HFF-Myc (cell line): Measurements from ENCODE around the gene FAM13A.

Experiments used
- DNase-seq: peaks from one replicate; pipeline ENCODE4 v3.0.0-alpha.2; 2011; ENCODE audit warnings: low read depth; ENCODE audit errors: extremely low read depth
- H3K4me3 ChIP-seq: replicated peaks from 2 replicates; pipeline ENCODE4 v1.5.1; 2011; ENCODE audit warnings: low read depth, mild to moderate bottlenecking, control low read depth, low read length
- CTCF ChIP-seq: IDR thresholded peaks from 2 replicates; pipeline ENCODE4 v1.5.1; 2012; ENCODE audit warnings: mild to moderate bottlenecking, low read depth, low read length, control low read depth; ENCODE audit errors: missing control alignments

FAM13A gene

DNA sequence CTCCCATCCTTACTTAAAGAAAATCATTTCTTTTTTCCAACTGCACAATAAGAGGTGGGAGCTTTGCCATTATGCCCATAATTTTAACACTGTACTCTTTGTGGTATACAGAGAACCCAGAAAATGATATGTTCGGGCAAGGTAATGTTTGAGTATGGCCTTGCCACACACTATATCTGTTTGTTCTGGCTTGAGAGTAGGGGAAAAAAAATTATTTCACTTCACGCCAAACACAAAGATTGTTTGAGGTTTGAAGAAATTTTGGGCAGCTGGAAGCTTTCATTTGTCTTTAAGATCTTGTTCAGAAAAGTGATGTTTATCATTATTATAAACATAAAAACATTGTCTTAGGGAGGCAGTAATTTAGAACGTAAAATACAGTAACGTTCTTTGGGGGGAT is 244.0 kb downstream of the FAM13A start:
- DNase-seq = no peak
- no peak for TF ChIP-seq CTCF
- no peak overlapping the region for H3K4me3 ChIP-seq

GRCh38 chr4:88812420-88812819 is 244.6 kb downstream of the FAM13A start:
- TF ChIP-seq CTCF = no peak
- no peak for DNase-seq
- no peak overlapping the region for H3K4me3 ChIP-seq

GRCh38 chr4:88811904-88812303 is 245.1 kb downstream of the FAM13A start:
- no peak for DNase-seq
- no peak overlapping the region for H3K4me3 ChIP-seq
- no peak for TF ChIP-seq CTCF

DNA sequence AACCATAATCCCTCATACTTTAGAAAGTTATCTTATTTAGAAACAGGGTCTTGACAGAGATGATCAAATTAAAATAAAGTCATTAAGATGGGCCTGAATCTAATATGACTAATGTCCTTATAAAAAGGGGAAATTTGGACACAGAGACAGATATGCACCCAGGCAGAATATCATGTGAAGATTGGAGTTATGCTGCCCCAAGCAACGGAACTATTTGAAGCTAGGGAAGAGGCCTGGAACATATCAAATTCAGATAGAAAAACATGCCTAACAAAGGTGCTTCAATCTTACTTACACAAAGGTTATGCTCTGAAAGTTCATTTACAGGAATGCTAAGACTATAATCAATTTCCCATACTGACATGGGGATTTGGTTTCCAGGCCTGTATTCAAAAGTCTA is 246.7 kb downstream of the FAM13A start:
- no peak for TF ChIP-seq CTCF
- DNase-seq = no peak
- H3K4me3 ChIP-seq = no peak overlapping the region

DNA sequence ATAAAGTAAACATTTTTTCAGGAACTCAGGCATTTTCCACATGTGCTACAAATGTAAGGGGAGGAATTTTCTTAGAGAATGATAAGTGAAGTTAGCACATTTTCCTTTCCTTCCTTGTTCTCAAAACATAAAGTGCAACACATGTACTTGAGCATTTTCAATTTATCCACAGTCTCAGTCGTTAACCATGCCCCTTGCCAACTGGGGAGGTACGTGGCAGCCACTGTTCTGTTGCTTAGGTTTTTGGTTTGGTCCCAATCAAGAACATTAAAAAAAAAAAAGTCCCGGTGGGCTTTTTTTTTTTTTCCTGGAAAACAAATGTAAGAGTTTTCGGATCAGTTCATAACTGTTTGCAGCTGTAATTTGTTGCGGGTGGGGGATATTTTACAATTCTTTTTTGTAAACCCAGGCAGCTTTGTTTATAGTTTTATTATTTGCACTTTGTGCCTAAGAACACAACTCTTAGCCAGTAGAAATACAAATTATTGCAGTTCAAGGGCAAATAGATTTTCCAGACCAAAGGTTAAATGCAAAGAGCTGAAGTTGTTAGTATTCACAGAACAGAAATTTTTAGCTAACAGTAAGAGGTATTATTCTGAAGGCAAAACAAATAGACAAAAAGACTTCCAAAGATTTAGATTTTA is 247.3 kb downstream of the FAM13A start:
- no peak for TF ChIP-seq CTCF
- no peak overlapping the region for H3K4me3 ChIP-seq
- no peak for DNase-seq

GRCh38 chr4:88809101-88809500 is 247.9 kb downstream of the FAM13A start:
- no peak for DNase-seq
- TF ChIP-seq CTCF = no peak
- no peak overlapping the region for H3K4me3 ChIP-seq

GRCh38 chr4:88807499-88807898 is 249.5 kb downstream of the FAM13A start:
- TF ChIP-seq CTCF = no peak
- DNase-seq = no peak
- no peak overlapping the region for H3K4me3 ChIP-seq
